SK-N-SH (cell line): ENCODE measurements around the gene TBC1D1. TPM values are rescaled to one million over a fixed set of nuclear protein-coding genes. Genes with fewer than 3 reads are reported as not detected.

Experiments
- CTCF ChIA-PET: fragments of 300-600, 350-600 bp; formaldehyde crosslinking; extraction: SDS; loops from one replicate; lab custom pipeline; 2021; lab: Yijun Ruan, JAX
- POLR2A ChIA-PET: fragments of 350-600 bp; sonication (Branson Sonifier 250); formaldehyde crosslinking; extraction: SDS; loops from one replicate; lab custom pipeline; 2020; ENCODE audit warnings: antibody characterized with exemption, inconsistent platforms; lab: Yijun Ruan, JAX
- DNase-seq: peaks from one replicate; pipeline ENCODE4 v3.0.0; 2012
- H2AFZ ChIP-seq: fragments of 200-600 bp; sonication (generic); 2 replicates; pipeline ENCODE4 v1.8.1; 2016; ENCODE audit warnings: antibody characterized with exemption, mild to moderate bottlenecking, low read depth
- H3F3A ChIP-seq: fragments of 200-600 bp; sonication (generic); replicated peaks from 2 replicates; pipeline ENCODE3; 2016; ENCODE audit warnings: antibody characterized with exemption, mild to moderate bottlenecking; ENCODE audit not compliant: insufficient read depth
- H3K27ac ChIP-seq, 2 experiments: fragments of 200-500 bp in 1 of 2; fragments of 200-600 bp in 1 of 2; sonication (Bioruptor generic) in 1 of 2; sonication (generic), shearing (Covaris generic) in 1 of 2; 2 replicates each; pipeline versions ENCODE4 v1.5.1 to v1.6.1; 2014 to 2016; ENCODE audit warnings: low read depth in 2 of 2, inconsistent platforms in 1 of 2, low read length in 1 of 2, mild to moderate bottlenecking in 1 of 2, mixed read lengths in 1 of 2
- H3K27me3 ChIP-seq: fragments of 200-600 bp; sonication (generic), shearing (Covaris generic); 2 replicates; pipeline ENCODE4 v1.6.1; 2016; ENCODE audit warnings: mixed run types; ENCODE audit not compliant: insufficient read depth
- H3K36me3 ChIP-seq, 2 experiments: fragments of 200-500 bp in 1 of 2; fragments of 200-600 bp in 1 of 2; sonication (Bioruptor generic) in 1 of 2; sonication (generic) in 1 of 2; replicated peaks in 1 of 2; 2 replicates each; pipeline versions ENCODE3 to v1.5.1; 2014 to 2016; ENCODE audit warnings: low read length in 1 of 2, mild to moderate bottlenecking in 1 of 2; ENCODE audit not compliant: insufficient read depth in 2 of 2, control insufficient read depth in 1 of 2
- H3K4me1 ChIP-seq, 2 experiments: fragments of 200-500 bp in 1 of 2; fragments of 200-600 bp in 1 of 2; sonication (Bioruptor generic) in 1 of 2; sonication (generic), shearing (Covaris generic) in 1 of 2; 2 replicates each; pipeline versions ENCODE4 v1.5.1 to v1.6.1; 2014 to 2016; ENCODE audit warnings: low read depth in 1 of 2, low read length in 1 of 2, mixed run types in 1 of 2; ENCODE audit not compliant: insufficient read depth in 2 of 2, control insufficient read depth in 1 of 2
- H3K4me2 ChIP-seq: fragments of 200-600 bp; sonication (generic), shearing (Covaris generic); 2 replicates; pipeline ENCODE4 v1.6.1; 2017; ENCODE audit warnings: mixed run types
- H3K4me3 ChIP-seq, 2 experiments: fragments of 200-500 bp in 1 of 2; fragments of 200-600 bp in 1 of 2; sonication (Bioruptor generic) in 1 of 2; sonication (generic), shearing (Covaris generic) in 1 of 2; 2 replicates each; pipeline versions ENCODE4 v1.5.1 to v1.8.1; 2014 to 2016; ENCODE audit warnings: low read depth in 2 of 2, inconsistent platforms in 1 of 2, low read length in 1 of 2, mild to moderate bottlenecking in 1 of 2, mixed read lengths in 1 of 2, moderate library complexity in 1 of 2
- H3K79me2 ChIP-seq: fragments of 200-600 bp; sonication (generic); 2 replicates; pipeline ENCODE4 v1.8.1; 2017; ENCODE audit warnings: mild to moderate bottlenecking; ENCODE audit not compliant: insufficient read depth
- H3K9ac ChIP-seq: fragments of 200-600 bp; sonication (generic); 2 replicates; pipeline ENCODE4 v1.6.1; 2017; ENCODE audit warnings: mixed run types
- H3K9me2 ChIP-seq: fragments of 200-600 bp; sonication (generic); 2 replicates; pipeline ENCODE4 v1.6.1; 2017; ENCODE audit warnings: mixed run types
- H3K9me3 ChIP-seq: fragments of 200-600 bp; sonication (generic); 2 replicates; pipeline ENCODE4 v1.6.1; 2017; ENCODE audit warnings: mixed run types, mild to moderate bottlenecking, moderate library complexity
- H4K20me1 ChIP-seq: fragments of 200-600 bp; sonication (generic); 2 replicates; pipeline ENCODE4 v1.6.1; 2017; ENCODE audit warnings: mild to moderate bottlenecking, mixed run types; ENCODE audit not compliant: insufficient read depth
- CHD2 ChIP-seq: fragments of 150-350 bp; IDR thresholded peaks from 2 replicates; pipeline ENCODE4 v1.6.1; 2018; ENCODE audit warnings: low read length; ENCODE audit not compliant: partially characterized antibody
- EP300 ChIP-seq, 2 experiments: IDR thresholded peaks; 2 replicates each; pipeline versions ENCODE4 v1.4.0 to v1.6.1; 2012; ENCODE audit warnings: borderline replicate concordance in 1 of 2, low read depth in 1 of 2, low read length in 1 of 2
- FOSL2 ChIP-seq: IDR thresholded peaks from 2 replicates; pipeline ENCODE4 v1.4.0; 2012; ENCODE audit warnings: low read depth, mild to moderate bottlenecking, moderate library complexity, borderline replicate concordance
- FOXJ3 ChIP-seq: sonication (generic); formaldehyde crosslinking; IDR thresholded peaks from 2 replicates; pipeline ENCODE4 v1.5.1; 2020; ENCODE audit warnings: mild to moderate bottlenecking, missing genetic modification reagents
- FOXM1 ChIP-seq: IDR thresholded peaks from 2 replicates; pipeline ENCODE4 v1.4.0; 2012; ENCODE audit warnings: low read depth, mild to moderate bottlenecking
- MXI1 ChIP-seq: IDR thresholded peaks from 2 replicates; pipeline ENCODE4 v1.6.1; 2012; ENCODE audit warnings: mild to moderate bottlenecking, low read depth, low read length, improper control_type of control experiment
- NFIC ChIP-seq: IDR thresholded peaks from 2 replicates; pipeline ENCODE4 v1.4.0; 2012; ENCODE audit warnings: borderline replicate concordance
- RCOR1 ChIP-seq: fragments of 150-350 bp; IDR thresholded peaks from 2 replicates; pipeline ENCODE4 v1.6.1; 2017; ENCODE audit warnings: antibody characterized with exemption, low read length
- REST ChIP-seq: IDR thresholded peaks from 2 replicates; pipeline ENCODE4 v1.6.1; 2012; ENCODE audit warnings: mild to moderate bottlenecking, low read depth, low read length, moderate library complexity
- TCF12 ChIP-seq: IDR thresholded peaks from 2 replicates; pipeline ENCODE4 v1.4.0; 2012
- TEAD4 ChIP-seq: IDR thresholded peaks from 2 replicates; pipeline ENCODE4 v1.4.0; 2012; ENCODE audit warnings: mild to moderate bottlenecking, borderline replicate concordance; ENCODE audit not compliant: insufficient read depth
- USF2 ChIP-seq: fragments of 150-350 bp; IDR thresholded peaks from 2 replicates; pipeline ENCODE4 v1.6.1; 2017; ENCODE audit warnings: antibody characterized with exemption, low read length, low read depth, borderline replicate concordance
- WGBS: methylation state at CpG from one replicate; pipeline ENCODE4 v1.1.6; 2017; ENCODE audit warnings: low lambda C conversion rate; 5-methylcytosine and 5-hydroxymethylcytosine counted together
- polyA plus RNA-seq, 3 experiments: library from polyadenylated mRNA; depleted of rRNA; stranded (reverse); fragments of >200 nt; gene quantifications; 2 replicates each; pipeline ENCODE4 v1.2.3, GENCODE V29; 2012
- TF ChIP-seq, protein P1 (sequence below): IDR thresholded peaks from 2 replicates; pipeline ENCODE4 v1.4.0; 2012; ENCODE audit warnings: low read depth, borderline replicate concordance

TBC1D1 gene
- polyA plus RNA-seq, 1 of the 3 experiments (the other 2 are of a cell fraction): 29.8 TPM

DNA sequence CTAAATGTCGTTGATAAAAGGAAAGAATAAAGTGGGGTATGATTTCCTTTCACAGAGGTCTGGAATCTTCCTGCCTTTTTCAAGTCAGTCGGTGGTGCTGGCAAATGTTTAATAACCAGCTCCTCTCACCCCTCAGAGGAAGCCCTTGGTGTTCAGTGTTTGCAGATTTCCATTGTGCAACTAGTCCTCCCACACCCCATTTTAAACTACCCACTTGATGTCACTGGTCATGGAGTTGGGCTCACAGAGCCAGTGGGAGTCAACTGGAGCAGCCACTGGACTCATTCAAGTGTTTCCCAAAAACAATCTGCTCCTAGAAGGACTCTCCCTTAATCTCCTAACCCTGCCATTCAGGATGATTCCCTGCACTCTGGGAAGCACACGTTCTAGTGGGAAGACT lies 218.5 kb downstream of the TBC1D1 start:
- H2AFZ ChIP-seq: no peak overlapping the region
- ChIA-PET POLR2A (no interaction called here), CTCF (no interaction called here)
- no peak overlapping the region for H3K4me3 ChIP-seq
- H3K36me3 ChIP-seq: no peaks in the 10 kb centered on the region
- no peak for DNase-seq
- H3K9me2 ChIP-seq: no peaks in the 10 kb centered on the region
- H3K4me1 ChIP-seq: no peaks in the 10 kb centered on the region; a peak in 1 of 4 replicates
- no peak overlapping the region for H3K4me2 ChIP-seq
- H3K27ac ChIP-seq: no peak overlapping the region
- TF ChIP-seq TEAD4 (no peak), TCF12 (no peak), EP300 (IDR thresholded peaks at IDR 0.05; ENCODE audit: borderline replicate concordance in 1 of 2, low read depth in 1 of 2, low read length in 1 of 2) (no peak), USF2 (no peak), REST (no peak), MXI1 (no peak), FOSL2 (no peak), CHD2 (no peak), RCOR1 (no peak), NFIC (no peak), FOXM1 (no peak), FOXJ3 (CRISPR knock-in tag) (no peak)
- TF ChIP-seq, protein P1, sequence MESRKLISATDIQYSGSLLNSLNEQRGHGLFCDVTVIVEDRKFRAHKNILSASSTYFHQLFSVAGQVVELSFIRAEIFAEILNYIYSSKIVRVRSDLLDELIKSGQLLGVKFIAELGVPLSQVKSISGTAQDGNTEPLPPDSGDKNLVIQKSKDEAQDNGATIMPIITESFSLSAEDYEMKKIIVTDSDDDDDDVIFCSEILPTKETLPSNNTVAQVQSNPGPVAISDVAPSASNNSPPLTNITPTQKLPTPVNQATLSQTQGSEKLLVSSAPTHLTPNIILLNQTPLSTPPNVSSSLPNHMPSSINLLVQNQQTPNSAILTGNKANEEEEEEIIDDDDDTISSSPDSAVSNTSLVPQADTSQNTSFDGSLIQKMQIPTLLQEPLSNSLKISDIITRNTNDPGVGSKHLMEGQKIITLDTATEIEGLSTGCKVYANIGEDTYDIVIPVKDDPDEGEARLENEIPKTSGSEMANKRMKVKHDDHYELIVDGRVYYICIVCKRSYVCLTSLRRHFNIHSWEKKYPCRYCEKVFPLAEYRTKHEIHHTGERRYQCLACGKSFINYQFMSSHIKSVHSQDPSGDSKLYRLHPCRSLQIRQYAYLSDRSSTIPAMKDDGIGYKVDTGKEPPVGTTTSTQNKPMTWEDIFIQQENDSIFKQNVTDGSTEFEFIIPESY: no peak
- no peaks in the 10 kb centered on the region for H3F3A ChIP-seq
- H3K27me3 ChIP-seq: no peaks in the 10 kb centered on the region
- no peaks in the 10 kb centered on the region for H3K9me3 ChIP-seq
- WGBS: 87% methylated on average over 3 of the region's 3 CpGs
- no peaks in the 10 kb centered on the region for H3K79me2 ChIP-seq
- no peaks in the 10 kb centered on the region for H4K20me1 ChIP-seq
- H3K9ac ChIP-seq: no peak overlapping the region
